HG03520 (cell line): ENCODE measurements around the gene C6orf89.
A peak's percentile ranks its signal among the peaks of the same experiment; 100 is the strongest.

ENCODE experiments used
- ATAC-seq: cut with Tn5 transposase; IDR thresholded peaks from one replicate; pipeline ENCODE4 v1.9.1; 2021; ENCODE audit warnings: mild to moderate bottlenecking, moderate library complexity; ENCODE audit not compliant: unreplicated experiment

Gene C6orf89, protein sequence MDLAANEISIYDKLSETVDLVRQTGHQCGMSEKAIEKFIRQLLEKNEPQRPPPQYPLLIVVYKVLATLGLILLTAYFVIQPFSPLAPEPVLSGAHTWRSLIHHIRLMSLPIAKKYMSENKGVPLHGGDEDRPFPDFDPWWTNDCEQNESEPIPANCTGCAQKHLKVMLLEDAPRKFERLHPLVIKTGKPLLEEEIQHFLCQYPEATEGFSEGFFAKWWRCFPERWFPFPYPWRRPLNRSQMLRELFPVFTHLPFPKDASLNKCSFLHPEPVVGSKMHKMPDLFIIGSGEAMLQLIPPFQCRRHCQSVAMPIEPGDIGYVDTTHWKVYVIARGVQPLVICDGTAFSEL

DNA sequence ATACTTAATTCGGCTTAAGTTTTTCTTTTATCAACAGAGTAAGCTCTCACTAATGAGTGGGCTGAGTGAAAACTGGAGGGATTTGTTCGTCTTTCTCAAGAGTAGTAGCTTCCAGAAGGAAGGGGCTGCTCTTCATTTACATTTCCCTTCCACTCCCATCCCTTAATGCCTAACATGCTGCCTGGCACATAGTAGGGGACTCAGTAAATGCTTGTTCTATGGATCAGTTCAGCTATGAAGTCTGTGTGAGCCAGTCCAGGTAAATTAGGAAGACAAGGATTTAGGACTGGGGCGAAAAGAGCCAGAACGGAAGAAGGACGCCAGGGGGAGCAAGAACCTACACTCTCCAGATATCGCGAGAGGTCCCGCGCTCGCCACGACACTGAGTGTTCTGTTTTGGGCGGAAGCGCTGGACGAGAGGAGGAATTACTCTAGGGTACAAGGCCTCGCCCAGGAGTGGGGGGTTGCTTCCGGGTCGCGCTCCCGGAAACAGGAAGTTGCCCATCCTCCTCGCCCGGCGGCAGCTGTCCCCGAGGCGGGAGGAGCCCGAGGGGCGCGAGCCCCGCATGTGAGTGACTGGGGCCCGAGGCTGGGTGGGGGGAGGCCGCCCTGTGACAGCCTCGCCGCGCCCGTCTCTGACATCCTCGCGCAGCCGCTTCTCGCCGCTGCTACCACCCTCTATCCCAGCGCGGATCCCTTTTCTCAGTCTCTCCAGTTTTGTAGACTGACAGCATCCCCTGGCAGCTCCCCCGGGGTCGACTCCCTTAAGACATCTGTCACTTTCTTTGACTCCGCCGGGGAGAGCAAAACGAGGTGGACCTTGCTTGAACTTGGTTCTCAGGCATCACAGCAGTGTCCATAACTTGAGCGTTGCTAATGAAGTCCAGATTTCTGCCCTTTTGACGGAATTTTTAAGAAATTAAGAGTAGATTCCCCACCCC, at the start of gene C6orf89:
C6orf89 (plus strand) TSS at position 492 of the 941 bp plus-strand sequence. CDS start 13,493 bp downstream, outside the sequence.
- peak; percentile 99 for ATAC-seq

DNA sequence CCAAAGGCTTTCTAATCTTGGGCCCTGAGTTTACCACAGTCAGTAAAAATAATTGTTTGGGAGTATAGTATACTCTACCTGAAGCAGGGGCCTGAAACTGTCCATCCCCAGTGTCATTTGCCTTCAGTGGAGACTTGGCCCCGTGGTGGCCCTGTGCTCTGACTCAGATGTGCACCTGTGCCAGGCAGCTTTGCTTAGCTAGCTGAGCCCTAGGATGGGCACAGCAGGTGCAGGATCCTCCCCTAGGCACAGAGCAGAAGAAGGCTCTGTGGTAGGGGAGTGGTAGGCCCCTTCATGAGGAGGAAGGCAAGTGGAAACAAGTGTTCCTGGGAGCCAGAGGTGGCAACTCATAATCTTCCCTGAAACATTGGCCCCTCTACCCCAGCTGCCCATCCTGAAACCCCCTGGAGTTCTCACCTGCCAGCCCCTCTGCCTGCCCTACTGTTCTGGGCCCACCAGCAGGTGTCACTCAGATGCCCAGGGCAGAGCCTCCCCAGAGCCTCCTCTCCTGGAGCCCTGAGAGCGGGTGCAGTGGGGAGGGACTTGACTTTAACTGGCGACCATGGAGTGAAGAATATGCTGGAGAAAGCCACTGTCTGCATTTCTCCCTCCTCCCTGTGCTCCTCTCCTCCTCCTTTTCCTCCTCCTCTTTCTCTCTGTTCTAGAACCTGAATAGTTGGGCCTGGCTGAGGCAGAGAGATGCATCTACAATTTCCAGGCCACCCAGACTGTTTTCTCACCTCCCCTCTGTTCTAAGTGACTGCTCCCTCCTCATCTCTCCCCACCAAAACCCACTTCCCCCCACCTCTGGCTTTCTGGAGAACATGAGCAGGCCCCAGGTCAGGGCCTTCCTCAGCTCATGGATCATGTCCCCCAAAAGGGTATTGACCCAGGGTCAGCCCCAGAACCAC, 49.4 kb upstream of the C6orf89 start:
- ATAC-seq = no peak

DNA sequence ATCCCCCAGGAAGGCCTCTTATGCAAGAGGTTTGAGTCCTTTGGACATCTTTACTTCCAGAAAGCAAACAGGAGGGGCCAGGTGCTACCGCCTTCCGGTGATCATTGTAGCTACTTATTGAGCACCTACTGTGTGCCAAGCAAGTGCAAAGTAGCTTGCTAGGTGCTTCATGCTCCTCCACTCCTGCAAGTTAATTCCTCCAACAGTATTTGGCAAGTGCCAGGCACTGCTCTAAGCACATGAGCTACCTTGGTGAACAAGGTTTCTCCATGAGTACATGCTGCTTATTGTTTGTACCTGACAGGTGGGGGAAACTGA, 48.8 kb upstream of the C6orf89 start:
- no peak for ATAC-seq

DNA sequence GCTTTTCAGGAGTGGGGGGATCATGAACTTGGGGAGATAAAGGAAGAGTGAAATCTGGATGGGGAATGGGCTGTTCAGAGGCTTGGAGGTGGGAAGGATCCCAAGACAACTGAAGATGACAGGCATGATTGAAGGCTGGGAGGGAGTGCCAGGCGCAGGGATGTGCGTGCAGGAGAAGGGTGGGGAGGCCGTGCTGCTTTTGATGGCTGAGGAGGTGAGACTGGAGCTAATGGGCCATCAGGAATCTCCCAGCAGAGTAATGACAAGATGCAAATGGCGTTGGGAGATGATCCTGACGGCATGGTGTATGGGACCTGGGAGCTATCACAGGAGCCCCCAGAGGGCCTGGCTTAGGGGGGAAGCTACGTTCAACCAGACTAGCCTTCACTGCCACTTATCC, 48.1 kb upstream of the C6orf89 start:
- no peak for ATAC-seq

DNA sequence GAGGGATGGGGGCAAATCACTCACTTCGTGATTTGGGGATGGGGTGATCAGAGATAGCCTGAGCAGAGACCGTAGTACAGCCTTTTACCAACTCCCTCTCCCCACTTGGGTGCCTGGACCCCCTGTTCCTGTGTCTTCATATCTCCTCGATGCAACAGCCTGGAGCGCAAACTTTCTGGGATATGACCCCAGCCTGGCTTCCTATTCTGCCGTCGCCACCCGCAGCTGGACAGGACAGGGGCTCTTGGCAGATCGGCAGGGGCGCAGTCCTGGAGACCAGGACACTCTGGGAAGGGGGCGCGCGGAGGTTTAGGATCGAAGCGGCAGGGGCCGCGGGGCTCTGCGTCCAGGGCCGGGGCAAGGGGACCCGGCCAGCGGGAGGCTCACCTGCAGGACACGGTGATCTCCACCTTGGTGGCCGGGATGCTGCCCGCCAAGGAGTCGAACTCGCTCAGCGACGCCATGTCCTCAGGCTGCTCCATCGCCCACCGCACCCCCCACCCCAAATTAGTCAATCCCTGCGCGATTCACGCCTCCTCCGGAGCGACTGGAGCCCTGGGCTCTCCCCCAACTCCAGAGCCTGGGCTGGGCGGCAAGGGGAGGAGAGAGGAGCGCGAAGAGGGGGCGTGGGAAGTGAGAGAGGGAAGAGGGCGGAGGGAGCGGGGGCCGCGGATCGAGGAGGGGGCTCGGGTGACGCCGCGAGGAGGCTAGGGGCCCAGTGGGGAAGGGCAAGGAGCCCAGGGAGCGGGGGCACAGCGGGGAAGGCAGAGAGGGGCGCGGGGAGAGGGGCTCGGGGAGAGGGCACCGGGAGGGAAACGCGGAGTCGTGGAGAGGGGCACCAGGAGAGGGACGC, 46.6 kb upstream of the C6orf89 start, which contains the start of gene CPNE5:
CPNE5 (minus strand) TSS at position 549 of the 853 bp plus-strand sequence; CDS start at position 482, 67 bp downstream.
- no peak for ATAC-seq

DNA sequence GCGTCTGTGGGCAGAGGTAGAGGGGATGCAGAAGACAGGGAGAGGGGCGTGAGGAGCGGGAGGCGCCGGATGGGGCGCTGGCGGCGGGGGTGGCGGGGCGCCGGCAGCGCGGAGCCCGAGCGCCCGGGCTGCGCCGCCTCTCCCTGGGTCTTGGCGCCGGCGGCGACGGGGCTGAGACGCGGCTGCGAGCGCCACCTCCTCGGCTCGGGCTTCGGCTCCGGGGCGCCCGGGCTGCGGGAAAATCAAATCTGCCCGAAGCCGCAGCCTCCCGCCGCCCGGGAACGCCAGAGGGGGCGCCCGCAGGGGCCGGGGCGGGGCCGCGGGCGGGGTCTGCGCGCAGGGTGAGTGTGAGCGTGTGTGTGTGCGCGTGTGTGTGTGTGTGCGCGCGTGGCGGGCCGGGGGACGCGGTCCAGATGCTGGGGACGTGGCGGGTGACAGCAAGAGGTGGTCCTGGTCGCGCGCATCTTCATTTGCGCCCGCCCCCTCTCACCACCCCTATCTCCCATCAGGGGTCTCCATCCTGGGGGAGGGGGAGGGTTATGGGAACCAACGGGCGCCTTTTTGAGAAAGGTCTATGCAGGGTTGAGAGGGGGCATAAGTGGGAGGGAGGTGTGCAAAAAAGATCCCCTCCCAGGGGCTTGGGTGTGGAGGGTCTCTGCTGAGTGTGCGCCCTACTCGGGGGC, 45.9 kb upstream of the C6orf89 start:
- ATAC-seq = no peak

DNA sequence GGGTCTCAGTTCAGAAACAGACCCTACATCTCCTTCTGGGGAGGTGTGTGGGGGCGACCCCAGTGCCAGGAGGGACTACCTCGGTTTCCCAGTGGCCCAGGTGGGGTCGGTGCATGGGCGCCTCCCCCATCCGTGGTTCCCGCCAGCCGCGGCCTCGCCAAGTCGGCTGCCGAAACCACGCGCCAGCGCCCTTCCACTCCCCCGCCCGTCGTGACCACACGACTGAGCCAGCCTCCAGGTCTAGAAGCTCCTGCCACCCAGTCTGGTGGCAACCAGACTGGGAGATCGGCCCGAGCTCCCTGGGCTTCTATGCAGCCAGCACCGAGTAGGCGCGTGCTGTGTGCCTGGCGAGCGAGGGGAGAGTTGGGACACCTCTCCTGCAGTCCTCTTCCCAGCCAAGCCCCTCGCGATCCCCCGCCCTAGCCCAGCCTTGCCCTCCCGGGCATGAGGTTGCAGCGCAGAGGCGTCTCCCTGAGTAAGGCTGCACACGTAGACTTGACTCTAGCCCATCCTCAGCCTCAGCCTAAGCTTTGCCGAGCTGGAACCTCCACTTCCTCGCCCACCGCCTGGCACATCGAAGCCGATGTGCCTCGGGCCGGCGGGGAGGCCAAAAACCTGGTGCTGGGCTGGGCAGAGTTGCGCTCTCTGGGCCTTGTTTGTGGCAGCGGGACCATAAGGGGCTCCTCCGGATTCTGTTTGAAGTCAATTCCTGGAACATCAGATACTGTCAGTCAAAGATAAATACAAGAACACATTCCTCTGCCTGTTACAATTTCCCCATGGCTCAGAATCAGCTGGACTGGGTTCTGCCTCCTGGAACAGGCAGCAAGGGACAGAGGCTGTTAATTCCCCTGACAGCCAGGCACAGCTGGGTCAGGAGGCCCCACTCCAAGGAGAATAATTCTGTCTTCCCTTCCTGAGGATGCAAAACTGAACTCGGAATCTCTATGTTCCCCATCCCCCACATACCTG, 45.0 kb upstream of the C6orf89 start:
- ATAC-seq = no peak

DNA sequence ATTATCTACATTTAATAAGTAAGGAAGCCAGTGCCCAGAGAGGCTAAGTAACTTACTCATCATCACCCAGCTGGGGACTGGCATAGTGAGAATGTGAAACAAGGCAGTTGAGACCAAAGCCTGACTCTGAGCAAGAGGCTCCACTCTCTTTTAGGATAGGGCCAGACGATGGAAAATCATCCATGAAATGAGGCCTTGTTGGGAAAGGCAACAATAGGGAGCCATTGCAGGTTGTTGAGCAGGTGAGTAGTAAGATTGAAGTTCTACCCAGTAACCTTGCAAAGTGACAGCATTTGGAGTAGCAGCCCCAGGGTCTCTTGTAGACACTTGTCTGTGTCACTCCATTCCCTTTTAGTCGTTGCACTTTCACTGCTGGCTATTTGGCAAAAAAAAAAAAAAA, 44.0 kb upstream of the C6orf89 start:
- no peak for ATAC-seq

DNA sequence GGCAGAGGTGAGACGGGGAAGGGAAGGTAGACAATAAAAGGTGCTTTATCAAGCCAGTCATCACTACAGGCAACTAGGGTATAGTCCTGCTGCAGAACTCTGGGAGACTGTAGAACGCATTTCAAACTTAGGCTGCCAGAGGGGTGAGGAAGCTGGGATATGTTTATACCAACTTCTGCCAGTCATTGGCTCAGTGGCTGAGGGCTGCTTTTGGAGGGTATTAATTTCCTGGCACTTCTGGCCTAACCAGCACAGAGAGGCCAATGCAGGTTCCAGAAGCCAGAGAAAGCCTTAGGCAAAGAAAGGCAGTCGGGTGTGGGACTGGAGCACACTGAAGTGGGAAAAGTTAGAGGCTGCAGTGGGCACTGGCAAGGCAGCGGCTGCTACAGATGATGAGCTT, 42.6 kb upstream of the C6orf89 start:
- no peak for ATAC-seq

DNA sequence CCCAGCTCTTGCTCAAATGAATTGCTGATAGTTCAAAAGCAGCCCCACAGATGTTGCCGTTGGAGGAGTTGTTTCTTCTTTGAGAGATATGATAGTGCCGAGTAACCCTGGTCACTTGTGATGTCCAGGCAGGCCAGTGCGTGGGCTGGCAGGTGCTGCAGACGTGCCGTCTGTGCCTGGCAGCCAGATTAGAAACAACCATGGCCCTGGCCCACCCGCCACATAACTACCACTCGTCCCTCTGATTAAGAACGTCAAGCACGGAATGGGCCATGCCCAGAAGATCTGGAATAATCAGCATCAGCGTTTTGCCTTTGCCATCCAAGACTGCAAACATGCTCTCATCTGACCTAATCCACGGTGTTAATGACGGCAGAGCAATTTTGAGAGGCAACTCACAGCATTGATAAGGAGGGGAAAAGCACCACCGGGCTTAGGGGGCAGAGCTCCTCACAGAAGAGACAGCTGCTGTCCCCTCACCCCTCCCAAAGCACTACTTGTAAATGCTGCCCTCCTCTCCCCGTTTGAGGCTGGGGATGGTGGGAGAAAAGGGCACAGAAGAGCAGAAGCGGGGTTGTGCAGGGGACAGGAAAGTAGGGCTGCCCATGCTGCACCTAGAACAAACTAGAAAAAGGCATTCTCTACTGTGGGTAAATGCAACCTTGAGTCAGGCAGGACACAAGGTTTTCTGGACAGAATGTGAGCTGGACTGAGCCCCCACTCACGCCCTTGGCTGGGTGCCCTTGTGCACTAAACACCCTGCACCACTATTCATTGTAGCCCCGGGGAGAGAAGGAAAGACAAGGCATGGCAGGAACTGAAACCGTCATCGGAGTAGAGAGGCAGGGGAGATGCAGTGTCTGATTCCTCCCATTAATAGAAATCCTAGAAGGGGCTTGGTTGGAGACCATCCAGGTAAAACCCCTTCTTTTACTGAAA, 41.3 kb upstream of the C6orf89 start:
- ATAC-seq = no peak

DNA sequence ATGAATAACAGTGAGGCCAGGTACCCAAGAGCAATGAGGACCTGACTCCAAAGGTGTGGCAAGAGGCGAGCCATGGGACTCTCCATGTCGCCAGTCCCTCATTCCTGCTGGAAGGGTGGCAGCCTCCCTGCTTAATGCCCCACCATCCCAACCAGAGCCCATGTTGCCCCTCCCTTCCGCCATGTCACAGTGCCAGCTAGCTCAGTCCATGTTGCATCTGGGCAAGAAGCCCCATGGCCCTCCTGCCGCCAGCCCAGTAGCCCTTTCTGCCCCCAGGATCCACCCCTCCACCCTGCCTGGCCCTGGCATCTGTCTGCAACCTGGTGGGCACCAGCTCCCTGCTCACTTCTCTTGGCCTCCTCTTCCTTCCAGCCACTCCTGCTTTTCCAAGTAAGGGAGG, 40.5 kb upstream of the C6orf89 start:
- no peak for ATAC-seq

DNA sequence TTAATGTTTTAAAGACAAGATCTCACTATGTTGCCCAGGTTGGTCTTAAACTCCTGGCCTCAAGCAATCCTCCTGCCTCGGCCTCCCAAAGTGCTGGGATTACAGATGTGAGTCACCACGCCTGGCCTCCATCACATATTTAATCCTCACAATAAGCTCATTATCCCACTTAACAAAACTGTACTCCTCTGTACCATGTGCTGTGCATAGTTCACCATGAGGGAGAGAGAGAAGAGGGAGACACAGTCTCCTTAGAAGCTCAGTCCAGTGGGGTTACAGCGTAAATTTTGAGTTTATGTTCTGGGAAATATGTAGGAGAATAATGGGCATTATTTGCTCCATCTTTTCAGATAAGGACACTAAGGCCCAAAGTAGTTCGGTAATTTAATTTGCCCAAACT, 38.6 kb upstream of the C6orf89 start:
- no peak for ATAC-seq

DNA sequence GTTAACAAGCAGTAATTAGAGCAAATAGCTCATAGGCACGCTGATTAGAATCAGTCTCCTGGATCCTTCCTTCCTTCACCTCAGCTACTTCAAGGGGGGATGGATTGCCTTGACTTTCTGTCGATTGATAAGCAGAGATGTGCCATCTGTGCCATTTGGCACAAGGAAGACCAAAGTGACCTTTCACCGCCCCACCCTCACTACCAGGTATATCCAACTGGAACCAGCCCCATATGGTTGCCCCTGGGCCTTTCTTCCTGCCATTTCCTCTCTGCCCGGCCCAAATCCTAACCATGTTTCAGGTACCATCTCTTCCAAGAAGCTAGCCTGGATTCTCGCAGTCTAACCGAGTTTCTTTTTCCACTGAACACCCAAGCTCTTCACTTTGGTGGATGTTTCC, 37.8 kb upstream of the C6orf89 start:
- no peak for ATAC-seq

DNA sequence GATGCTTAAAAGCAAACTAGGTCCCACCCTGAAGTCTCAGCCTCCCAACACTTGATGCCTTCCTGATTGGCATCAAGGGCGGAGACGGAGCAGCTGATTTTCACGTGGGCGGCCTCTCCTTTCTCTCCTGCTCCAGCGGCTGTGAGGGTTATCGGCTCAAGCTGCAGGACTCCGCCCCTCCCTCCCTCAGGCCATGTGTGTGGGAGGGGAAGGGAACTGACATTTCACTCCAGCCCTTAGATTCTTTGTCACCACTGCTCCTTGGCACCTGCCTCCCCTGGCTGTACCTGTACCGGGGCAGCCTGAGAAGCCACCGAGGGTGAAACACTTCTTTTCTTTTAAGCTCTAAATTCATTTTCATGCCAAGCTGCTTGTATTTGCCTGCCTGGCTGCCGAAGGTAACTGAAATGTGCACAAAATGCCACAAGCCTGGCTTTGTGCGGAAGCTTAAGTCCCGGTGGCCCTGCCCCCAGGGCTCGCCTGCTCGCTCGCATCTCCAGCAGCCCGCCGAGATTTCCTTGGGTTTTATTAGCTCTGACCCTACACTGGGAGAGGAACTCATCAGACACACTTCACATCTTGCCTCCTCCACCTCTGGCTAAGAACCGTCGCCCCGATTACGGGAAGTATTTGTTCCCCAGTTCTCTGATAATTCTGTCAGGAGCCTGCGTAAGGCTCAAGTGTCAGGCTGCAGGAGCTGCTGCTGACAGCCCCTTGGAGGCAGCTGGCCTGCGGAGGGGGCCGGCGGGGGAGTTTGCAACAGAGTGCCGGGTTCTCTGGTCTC, 36.9 kb upstream of the C6orf89 start:
- no peak for ATAC-seq

DNA sequence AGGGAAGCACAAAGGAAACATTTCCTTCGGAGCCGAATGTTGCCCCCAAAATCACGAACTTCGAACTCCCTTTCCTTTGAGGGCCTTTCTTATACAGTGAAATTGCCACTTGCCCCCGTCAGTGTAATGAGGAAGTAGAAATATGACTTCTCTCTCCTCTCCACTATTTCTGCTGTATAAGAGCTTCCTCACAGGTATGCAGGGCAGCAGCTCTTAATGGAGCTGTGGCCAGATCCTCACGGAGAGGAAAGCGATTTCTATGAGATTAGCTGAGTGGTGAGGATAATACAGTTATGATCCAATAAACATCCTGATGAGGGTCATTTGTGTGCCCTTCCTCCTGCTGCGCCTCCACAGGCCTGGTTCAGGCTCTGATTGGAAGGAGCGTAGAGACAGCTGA, 35.7 kb upstream of the C6orf89 start:
- ATAC-seq = no peak

DNA sequence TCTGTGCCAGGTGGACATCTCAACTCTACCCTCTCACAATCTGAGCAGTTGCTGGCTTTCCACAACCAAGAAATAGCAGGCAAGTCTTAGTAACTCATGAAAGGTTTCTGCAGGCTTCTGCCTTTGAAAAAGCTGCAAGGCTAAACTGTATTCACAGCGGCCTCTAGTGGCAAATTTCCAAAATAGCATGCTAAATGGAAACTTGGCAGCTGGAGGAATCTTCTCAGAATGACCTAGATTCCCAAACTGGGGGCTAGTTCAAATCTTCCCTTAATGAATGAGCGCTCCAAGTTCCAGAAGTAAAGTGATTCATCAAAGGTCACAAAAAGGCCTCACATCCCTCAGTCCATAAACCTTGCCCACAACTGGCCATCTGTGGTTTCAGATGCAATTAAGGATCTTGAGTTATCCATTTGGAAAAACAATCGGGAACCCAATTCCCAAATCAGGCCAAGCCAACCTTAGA, 34.6 kb upstream of the C6orf89 start:
- ATAC-seq = no peak
